DND-41 (cell line): Measurements from ENCODE around the gene POLR2L.
A peak's percentile ranks its signal among the peaks of the same experiment; 100 is the strongest.

Experiments used
- ATAC-seq: fragments of 200-7000 bp; cut with Tn5 transposase; 3 replicates; pipeline ENCODE4 v1.9.1; 2021; ENCODE audit warnings: low read depth; ENCODE audit not compliant: insufficient read depth
- DNase-seq: peaks from one replicate; pipeline ENCODE4 v3.0.0-alpha.2; 2020
- H2AFZ ChIP-seq: 2 replicates; pipeline ENCODE4 v1.6.0; 2012; ENCODE audit warnings: low read depth, low read length
- H3K27ac ChIP-seq: 2 replicates; pipeline ENCODE4 v1.5.1; 2012; ENCODE audit warnings: low read length, inconsistent platforms
- H3K27me3 ChIP-seq: fragments of 200-600 bp; sonication (generic); 2 replicates; pipeline ENCODE4 v1.6.0; 2012; ENCODE audit warnings: low read length, mild to moderate bottlenecking, inconsistent platforms; ENCODE audit not compliant: insufficient read depth, poor library complexity
- H3K36me3 ChIP-seq: 2 replicates; pipeline ENCODE4 v1.5.1; 2012; ENCODE audit warnings: low read length, inconsistent platforms; ENCODE audit not compliant: insufficient read depth
- H3K4me1 ChIP-seq: 2 replicates; pipeline ENCODE4 v1.5.1; 2012; ENCODE audit warnings: mild to moderate bottlenecking, low read length; ENCODE audit not compliant: insufficient read depth
- H3K4me2 ChIP-seq: 2 replicates; pipeline ENCODE4 v1.6.0; 2012; ENCODE audit warnings: mild to moderate bottlenecking, moderate library complexity, low read length, inconsistent platforms; ENCODE audit not compliant: insufficient read depth
- H3K4me3 ChIP-seq, 2 experiments: fragments of 200-600 bp in 1 of 2; shearing (Covaris generic) in 1 of 2; 2 replicates each; pipeline ENCODE4 v1.5.1; 2012 to 2016; ENCODE audit warnings: inconsistent platforms in 2 of 2, low read length in 2 of 2, mild to moderate bottlenecking in 2 of 2, low read depth in 1 of 2, moderate library complexity in 1 of 2
- H3K79me2 ChIP-seq: 2 replicates; pipeline ENCODE4 v1.6.0; 2012; ENCODE audit warnings: low read length, inconsistent platforms; ENCODE audit not compliant: insufficient read depth
- H3K9ac ChIP-seq: 2 replicates; pipeline ENCODE4 v1.6.0; 2012; ENCODE audit warnings: low read depth, mild to moderate bottlenecking, inconsistent platforms, low read length, moderate library complexity
- H3K9me3 ChIP-seq: 2 replicates; pipeline ENCODE4 v1.5.1; 2012; ENCODE audit warnings: low read length, moderate library complexity, mild to moderate bottlenecking, inconsistent platforms; ENCODE audit not compliant: insufficient read depth, severe bottlenecking
- H4K20me1 ChIP-seq: 2 replicates; pipeline ENCODE4 v1.6.0; 2012; ENCODE audit warnings: low read length; ENCODE audit not compliant: insufficient read depth
- CTCF ChIP-seq: IDR thresholded peaks from 2 replicates; pipeline ENCODE4 v1.5.1; 2012; ENCODE audit warnings: borderline replicate concordance, low read length, moderate library complexity, mild to moderate bottlenecking; ENCODE audit not compliant: poor library complexity, severe bottlenecking; ENCODE audit errors: extremely low read depth
- EZH2 ChIP-seq: IDR thresholded peaks from 3 replicates; pipeline ENCODE4 v1.6.1; 2012; ENCODE audit warnings: borderline replicate concordance, low read depth, mild to moderate bottlenecking, moderate library complexity, low read length, inconsistent platforms; ENCODE audit not compliant: severe bottlenecking

Gene POLR2L

GRCh38 chr11:831961-832528, 10.3 kb downstream of the POLR2L start:
- peak overlapping the region; percentile 41 for H3K9ac ChIP-seq
- H3K4me3 ChIP-seq, result peak overlapping the region in 1 of 2 experiments; percentile 49; a peak in 2 of 4 replicates
- ATAC-seq (no peak), DNase-seq (no peak)
- peaks cover 17% of the 10 kb centered on the region for H4K20me1 ChIP-seq
- no peak for TF ChIP-seq CTCF
- no peak for TF ChIP-seq EZH2
- peaks cover 41% of the 10 kb centered on the region for H3K27me3 ChIP-seq
- no peaks in the 10 kb centered on the region for H3K79me2 ChIP-seq
- peaks cover 4% of the 10 kb centered on the region for H3K36me3 ChIP-seq
- no peak overlapping the region for H2AFZ ChIP-seq
- peak overlapping the region; percentile 59 for H3K4me2 ChIP-seq
- H3K4me1 ChIP-seq, result peaks cover 22% of the 10 kb centered on the region
- H3K27ac ChIP-seq, result no peak overlapping the region
- no peaks in the 10 kb centered on the region for H3K9me3 ChIP-seq

- Histone ChIP-seq H3K27ac (no peak overlapping the region), H3K4me2 (no peak overlapping the region), H3K79me2 (no peaks in the 10 kb centered on the region), H4K20me1 (peaks cover 17% of the 10 kb centered on the region), H3K27me3 (peaks cover 48% of the 10 kb centered on the region), H3K9me3 (no peaks in the 10 kb centered on the region), H3K4me1 (peaks cover 30% of the 10 kb centered on the region), H3K4me3 (no peak overlapping the region), H3K36me3 (no peaks in the 10 kb centered on the region), H2AFZ (no peak overlapping the region), H3K9ac (no peak overlapping the region)
- DNase-seq, result no peak
- no peak for TF ChIP-seq EZH2
- TF ChIP-seq CTCF, result no peak
- ATAC-seq, result no peak
Observed at GRCh38 chr11:831118-831864, 11.0 kb downstream of the POLR2L start.

GRCh38 chr11:830295-831117, 11.8 kb downstream of the POLR2L start:
- Histone ChIP-seq H3K9ac (no peak overlapping the region), H3K27me3 (peaks cover 53% of the 10 kb centered on the region)

More at GRCh38 chr11:830295-831117, 11.8 kb downstream of the POLR2L start:
- DNase-seq (peak; percentile 54), ATAC-seq (peak; percentile 24; the same call in 2 of the 3 replicates)
- no peak overlapping the region for H2AFZ ChIP-seq
- TF ChIP-seq CTCF (no peak), EZH2 (no peak)
- H3K4me3 ChIP-seq, result no peak overlapping the region
- H3K9me3 ChIP-seq, result no peaks in the 10 kb centered on the region
- peaks cover 35% of the 10 kb centered on the region for H3K4me1 ChIP-seq
- no peaks in the 10 kb centered on the region for H3K79me2 ChIP-seq
- peaks cover 15% of the 10 kb centered on the region for H4K20me1 ChIP-seq
- H3K4me2 ChIP-seq, result no peak overlapping the region
- peaks cover under 1% of the 10 kb centered on the region; the same call in 1 of the 2 replicates for H3K36me3 ChIP-seq
- no peak overlapping the region for H3K27ac ChIP-seq
